Thoracic aorta (tissue), 2 donors: Measurements from ENCODE around the gene DHRS1. TPM values are rescaled to one million over a fixed set of nuclear protein-coding genes. Genes with fewer than 3 reads are reported as not detected.
A peak's percentile ranks its signal among the peaks of the same experiment; 100 is the strongest.

Experiments
- ATAC-seq: fragments of 150-250 bp; one replicate; pipeline ENCODE4 v1.8.0; 2017; ENCODE audit warnings: low read depth; ENCODE audit not compliant: insufficient number of reproducible peaks, low FRiP score
- DNase-seq: peaks from one replicate; pipeline ENCODE4 v3.0.0-alpha.2; 2020; ENCODE audit warnings: low spot score
- H3K27ac ChIP-seq, 2 donors: fragments of 200-600 bp; sonication (generic); 1 replicate in 1 of 2; 2 replicates in 1 of 2; pipeline ENCODE4 v1.5.1; 2016; ENCODE audit warnings: mild to moderate bottlenecking in 2 of 2, moderate library complexity in 2 of 2
- H3K27me3 ChIP-seq: fragments of 200-600 bp; sonication (generic); replicated peaks from 2 replicates; pipeline ENCODE4 v1.6.0; 2016; ENCODE audit warnings: mild to moderate bottlenecking; ENCODE audit not compliant: insufficient read depth
- H3K36me3 ChIP-seq: fragments of 200-600 bp; sonication (generic); one replicate; pipeline ENCODE4 v1.5.1; 2016
- H3K4me1 ChIP-seq, 2 donors: fragments of 200-600 bp; sonication (generic); 1 replicate in 1 of 2; 2 replicates in 1 of 2; pipeline versions ENCODE4 v1.5.1 to v1.6.0; 2016; ENCODE audit warnings: low read depth in 2 of 2, mild to moderate bottlenecking in 1 of 2; ENCODE audit not compliant: control insufficient read depth in 1 of 2
- H3K4me3 ChIP-seq: fragments of 200-600 bp; sonication (generic); 2 replicates; pipeline ENCODE4 v1.5.1; 2016; ENCODE audit warnings: mild to moderate bottlenecking
- H3K9me3 ChIP-seq: fragments of 200-600 bp; sonication (generic); 2 replicates; pipeline ENCODE4 v1.5.1; 2016
- CTCF ChIP-seq: fragments of 200-600 bp; sonication (generic); IDR thresholded peaks from one replicate; pipeline ENCODE4 v1.5.1; 2019; ENCODE audit warnings: antibody characterized with exemption
- total RNA-seq, 2 donors: library from RNA; depleted of rRNA; stranded (reverse); fragments of >200 nt; gene quantifications; one replicate each; pipeline versions ENCODE4 v1.1.0 to v1.2.3, GENCODE V29; 2016

The DHRS1 gene
- total RNA-seq, 2 donors from 2014 or later: 25.5 to 31.4 TPM

- H3K9me3 ChIP-seq: no peaks in the 10 kb centered on the region
- H3K27ac ChIP-seq: peak overlapping the region; percentile 92 to 98
- peaks cover 32% of the 10 kb centered on the region for H3K36me3 ChIP-seq
- no peaks in the 10 kb centered on the region for H3K27me3 ChIP-seq
- peak overlapping the region; percentile 76 for H3K4me3 ChIP-seq
- peak; percentile 62 for TF ChIP-seq CTCF
- DNase-seq (peak; percentile 72), ATAC-seq (peak; percentile 82)
- peaks cover 19 to 39% of the 10 kb centered on the region in 2 donors for H3K4me1 ChIP-seq
Observed at GRCh38 chr14:24241829-24242443, 57.6 kb downstream of the DHRS1 start.

Other genes starting within 250 kb of the DHRS1 start
- under 1 TPM in 1 of 2 donors, not detected in 1; 0.14 TPM for gene CARMIL3, start 247.8 kb downstream of the DHRS1 start, total RNA-seq
- 1 to 10 TPM; 1.3 to 2.4 TPM for gene CPNE6, start 228.2 kb downstream of the DHRS1 start, total RNA-seq
- gene PCK2, start 205.5 kb downstream of the DHRS1 start, total RNA-seq: 10 to 100 TPM; 11.4 to 16.9 TPM
- 10 to 100 TPM; 52.8 to 54.2 TPM for gene DCAF11, start 185.0 kb downstream of the DHRS1 start, total RNA-seq
- 1 to 10 TPM in 1 of 2 donors, under 1 TPM in 1; 0.92 to 6.1 TPM for gene NRL, start 184.8 kb downstream of the DHRS1 start, total RNA-seq
- gene FITM1, start 169.1 kb downstream of the DHRS1 start, total RNA-seq: under 1 TPM in 1 of 2 donors, not detected in 1; 0.78 TPM
- 10 to 100 TPM; 61.2 to 84.5 TPM for gene PSME1, start 163.6 kb downstream of the DHRS1 start, total RNA-seq
- gene EMC9, start 158.2 kb downstream of the DHRS1 start, total RNA-seq: 10 to 100 TPM in 1 of 2 donors, 1 to 10 TPM in 1; 4.9 to 18.6 TPM
- 10 to 100 TPM; 24.6 to 28.8 TPM for gene PSME2, start 153.2 kb downstream of the DHRS1 start, total RNA-seq
- 10 to 100 TPM; 60.4 to 94.6 TPM for gene RNF31, start 152.3 kb downstream of the DHRS1 start, total RNA-seq
- gene IRF9, start 138.5 kb downstream of the DHRS1 start, total RNA-seq: 10 to 100 TPM; 74.8 to 86.1 TPM
- 10 to 100 TPM; 13.1 to 23.6 TPM for gene REC8, start 127.7 kb downstream of the DHRS1 start, total RNA-seq
- gene IPO4, start 111.0 kb downstream of the DHRS1 start, total RNA-seq: 10 to 100 TPM; 19.9 to 64.6 TPM
- 10 to 100 TPM; 51.8 to 81.9 TPM for gene TM9SF1, start 104.3 kb downstream of the DHRS1 start, total RNA-seq
- gene TSSK4, start 94.1 kb downstream of the DHRS1 start, total RNA-seq: not detected
- gene CHMP4A, start 86.3 kb downstream of the DHRS1 start, total RNA-seq: 10 to 100 TPM; 33.4 to 58.3 TPM
- 10 to 100 TPM; 15.7 to 24.0 TPM for gene MDP1, start 83.7 kb downstream of the DHRS1 start, total RNA-seq
- 10 to 100 TPM; 76.0 to 91.4 TPM for gene NEDD8, start 67.4 kb downstream of the DHRS1 start, total RNA-seq
- gene GMPR2, start 66.9 kb downstream of the DHRS1 start, total RNA-seq: 10 to 100 TPM; 39.2 to 51.3 TPM
- 10 to 100 TPM; 52.4 to 83.5 TPM for gene TINF2, start 57.2 kb downstream of the DHRS1 start, total RNA-seq
- under 1 TPM in 1 of 2 donors, not detected in 1; 0.21 TPM for gene TGM1, start 36.6 kb downstream of the DHRS1 start, total RNA-seq
- gene RABGGTA, start 28.2 kb downstream of the DHRS1 start, total RNA-seq: 10 to 100 TPM; 28.2 to 44.7 TPM
- 10 to 100 TPM; 15.8 to 19.2 TPM for gene NOP9, start 70 bp upstream of the DHRS1 start, total RNA-seq
- 10 to 100 TPM; 10.9 to 17.3 TPM for gene CIDEB, start 8.2 kb upstream of the DHRS1 start, total RNA-seq
- gene LTB4R2, start 10.4 kb upstream of the DHRS1 start, total RNA-seq: 10 to 100 TPM; 15.2 to 21.8 TPM
- 10 to 100 TPM in 1 of 2 donors, 1 to 10 TPM in 1; 8.9 to 13.1 TPM for gene LTB4R, start 11.7 kb upstream of the DHRS1 start, total RNA-seq
- 10 to 100 TPM; 25.5 to 28.7 TPM for gene ADCY4, start 35.3 kb upstream of the DHRS1 start, total RNA-seq
- gene RIPK3, start 40.2 kb upstream of the DHRS1 start, total RNA-seq: 10 to 100 TPM in 1 of 2 donors, 1 to 10 TPM in 1; 6.8 to 17.9 TPM
- 10 to 100 TPM; 62.0 to 84.5 TPM for gene NFATC4, start 68.4 kb upstream of the DHRS1 start, total RNA-seq
- gene NYNRIN, start 99.2 kb upstream of the DHRS1 start, total RNA-seq: 10 to 100 TPM in 1 of 2 donors, 1 to 10 TPM in 1; 9.5 to 11.6 TPM
- gene CBLN3, start 129.9 kb upstream of the DHRS1 start, total RNA-seq: 1 to 10 TPM; 1.3 to 4.2 TPM
- gene KHNYN, start 130.2 kb upstream of the DHRS1 start, total RNA-seq: 10 to 100 TPM; 62.8 to 71.6 TPM
- gene SDR39U1, start 143.0 kb upstream of the DHRS1 start, total RNA-seq: 10 to 100 TPM; 27.6 to 61.8 TPM
- not detected for gene CMA1, start 208.5 kb upstream of the DHRS1 start, total RNA-seq